Measurements from ENCODE around the gene GABRE. TPM values are rescaled to one million over a fixed set of nuclear protein-coding genes. Genes with fewer than 3 reads are reported as not detected.

The GABRE gene
- polyA plus RNA-seq, 3 donors: not detected

- intact Hi-C loops (cut with micrococcal nuclease): no loop called here
- Mint-ChIP-seq H3K9me3 (peaks cover 2 to 37% (median 13%) of the 10 kb centered on the region in 7 donors), H3K27me3 (ENCODE audit: low read depth in 3 of 3) (no peaks in the 10 kb centered on the region), H3K27ac (no peak overlapping the region), H3K4me1 (no peaks in the 10 kb centered on the region), H3K36me3 (no peaks in the 10 kb centered on the region), H3K4me3 (no peak overlapping the region)
- Histone ChIP-seq H3K4me3 (replicated peaks in 1 of 3; ENCODE audit: low read depth in 2 of 3, low read length in 3 of 3) (no peak overlapping the region), H3K4me1 (ENCODE audit: control insufficient read depth in 1 of 2, insufficient read depth in 2 of 2, low read length in 2 of 2) (no peaks in the 10 kb centered on the region), H4K20me1 (ENCODE audit: insufficient read depth, low read length) (no peaks in the 10 kb centered on the region), H3K27ac (ENCODE audit: low read depth in 1 of 2, low read length in 2 of 2) (no peak overlapping the region), H3K27me3 (ENCODE audit: control insufficient read depth in 2 of 2, insufficient read depth in 2 of 2, low read length in 2 of 2) (no peaks in the 10 kb centered on the region), H3K9me3 (replicated peaks in 1 of 2; ENCODE audit: control insufficient read depth in 1 of 2, insufficient read depth in 1 of 2, low read length in 2 of 2) (peaks cover 11 to 28% of the 10 kb centered on the region in 2 donors), H3K36me3 (replicated peaks in 1 of 2; ENCODE audit: control insufficient read depth in 1 of 2, insufficient read depth in 2 of 2, low read length in 2 of 2) (no peaks in the 10 kb centered on the region), H3K79me2 (ENCODE audit: insufficient read depth, low read length) (no peaks in the 10 kb centered on the region), H2AFZ (ENCODE audit: insufficient read depth, low read depth, low read length, poor library complexity, severe bottlenecking) (no peak overlapping the region), H3K4me2 (replicated peaks; ENCODE audit: extremely low read depth, low read length, poor library complexity, severe bottlenecking) (no peak overlapping the region), H3K9ac (ENCODE audit: insufficient read depth, low read length, poor library complexity, severe bottlenecking) (no peak overlapping the region)
- no peak for DNase-seq
- TF ChIP-seq CTCF (IDR thresholded peaks at IDR 0.05): no peak
- WGBS (ENCODE audit: insufficient coverage): 96% methylated on average over 4 of the region's 6 CpGs
Measured at GRCh38 chrX:151923648-151924047, 50.8 kb downstream of the GABRE start.

GRCh38 chrX:151922692-151923091 lies 51.8 kb downstream of the GABRE start:
- Mint-ChIP-seq H3K4me1 (no peaks in the 10 kb centered on the region), H3K36me3 (no peaks in the 10 kb centered on the region), H3K27ac (no peak overlapping the region), H3K4me3 (no peak overlapping the region), H3K27me3 (ENCODE audit: low read depth in 3 of 3) (no peaks in the 10 kb centered on the region), H3K9me3 (peaks cover 2 to 37% (median 13%) of the 10 kb centered on the region in 7 donors)
- DNase-seq: no peak
- TF ChIP-seq CTCF (IDR thresholded peaks at IDR 0.05): no peak
- Histone ChIP-seq H3K4me3 (replicated peaks in 1 of 3; ENCODE audit: low read depth in 2 of 3, low read length in 3 of 3) (no peak overlapping the region), H3K79me2 (ENCODE audit: insufficient read depth, low read length) (no peaks in the 10 kb centered on the region), H3K4me2 (replicated peaks; ENCODE audit: extremely low read depth, low read length, poor library complexity, severe bottlenecking) (no peak overlapping the region), H3K9me3 (replicated peaks in 1 of 2; ENCODE audit: control insufficient read depth in 1 of 2, insufficient read depth in 1 of 2, low read length in 2 of 2) (peaks cover 11 to 28% of the 10 kb centered on the region in 2 donors), H2AFZ (ENCODE audit: insufficient read depth, low read depth, low read length, poor library complexity, severe bottlenecking) (no peak overlapping the region), H4K20me1 (ENCODE audit: insufficient read depth, low read length) (no peaks in the 10 kb centered on the region), H3K36me3 (replicated peaks in 1 of 2; ENCODE audit: control insufficient read depth in 1 of 2, insufficient read depth in 2 of 2, low read length in 2 of 2) (no peaks in the 10 kb centered on the region), H3K4me1 (ENCODE audit: control insufficient read depth in 1 of 2, insufficient read depth in 2 of 2, low read length in 2 of 2) (no peaks in the 10 kb centered on the region), H3K9ac (ENCODE audit: insufficient read depth, low read length, poor library complexity, severe bottlenecking) (no peak overlapping the region), H3K27ac (ENCODE audit: low read depth in 1 of 2, low read length in 2 of 2) (no peak overlapping the region), H3K27me3 (ENCODE audit: control insufficient read depth in 2 of 2, insufficient read depth in 2 of 2, low read length in 2 of 2) (no peaks in the 10 kb centered on the region)
- WGBS (ENCODE audit: insufficient coverage): 94% methylated on average over 3 of the region's 5 CpGs
- intact Hi-C loops (cut with micrococcal nuclease): no loop called here

All from CD14-positive monocyte (primary cell).